ENCODE data around the gene SUGP2.

The SUGP2 gene

GRCh38 chr19:18948075-18948975 lies 85.0 kb downstream of the SUGP2 start:
- H4K12ac ChIP-seq (ENCODE audit: low read depth, low read length) = no peak overlapping the region
- no peak overlapping the region for H3K27ac ChIP-seq (ENCODE audit: low read depth, low read length)
- no peak overlapping the region for H3K9ac ChIP-seq (ENCODE audit: low read length)
- H4K8ac ChIP-seq (ENCODE audit: low read depth, low read length) = no peak overlapping the region
- no peaks in the 10 kb centered on the region for H3K27me3 ChIP-seq (ENCODE audit: insufficient read depth, low read length)
- H3K23ac ChIP-seq (ENCODE audit: low read length) = no peak overlapping the region
- no peak overlapping the region for H4K91ac ChIP-seq (ENCODE audit: low read depth, low read length)
- H3K9me3 ChIP-seq (ENCODE audit: insufficient read depth, low read depth, low read length) = no peaks in the 10 kb centered on the region
- no CpG with 5 or more reads among the region's 15 CpGs for WGBS (ENCODE audit: extremely low coverage, insufficient coverage, insufficient read length)
- no peak overlapping the region for H3K4me2 ChIP-seq (ENCODE audit: low read length)
- no peaks in the 10 kb centered on the region for H3K79me2 ChIP-seq (ENCODE audit: control insufficient read depth, insufficient read depth, low read length, poor library complexity)
- no peak overlapping the region for H2AK5ac ChIP-seq (ENCODE audit: low read length)
- no peak overlapping the region for H3K14ac ChIP-seq (ENCODE audit: low read length)
- no peak overlapping the region for H3K18ac ChIP-seq (ENCODE audit: low read length)
- H2BK120ac ChIP-seq (ENCODE audit: insufficient read depth, low read length, poor library complexity) = no peak overlapping the region
- no peaks in the 10 kb centered on the region for H3K36me3 ChIP-seq (ENCODE audit: control insufficient read depth in 1 of 2, insufficient read depth in 2 of 2, low read length in 2 of 2)
- no peak overlapping the region for H2AFZ ChIP-seq (ENCODE audit: insufficient read depth, low read length, poor library complexity)
- H2BK5ac ChIP-seq (ENCODE audit: low read depth, low read length, poor library complexity) = no peak overlapping the region
- no peak overlapping the region for H3K4ac ChIP-seq (ENCODE audit: low read depth, low read length)
- DNase-seq = peak in 1 of 2 donors; percentile 5
- no peak overlapping the region for H3K4me3 ChIP-seq (ENCODE audit: low read depth, low read length)
- H3K4me1 ChIP-seq (ENCODE audit: control insufficient read depth in 1 of 2, insufficient read depth in 2 of 2, low read length in 2 of 2) = peaks cover 3 to 4% of the 10 kb centered on the region in 2 experiments
- no peaks in the 10 kb centered on the region for H3K79me1 ChIP-seq (ENCODE audit: low read length)
- H2BK12ac ChIP-seq (ENCODE audit: low read length) = no peak overlapping the region

- no peak overlapping the region for H3K23ac ChIP-seq (ENCODE audit: low read length)
- no peaks in the 10 kb centered on the region for H3K79me1 ChIP-seq (ENCODE audit: low read length)
- DNase-seq = no peak
- H2BK12ac ChIP-seq (ENCODE audit: low read length) = no peak overlapping the region
- H2AFZ ChIP-seq (ENCODE audit: insufficient read depth, low read length, poor library complexity) = no peak overlapping the region
- H3K4me1 ChIP-seq (ENCODE audit: control insufficient read depth in 1 of 2, insufficient read depth in 2 of 2, low read length in 2 of 2) = peaks cover 2% of the 10 kb centered on the region in 2 experiments
- H2BK5ac ChIP-seq (ENCODE audit: low read depth, low read length, poor library complexity) = no peak overlapping the region
- H3K27me3 ChIP-seq (ENCODE audit: insufficient read depth, low read length) = no peaks in the 10 kb centered on the region
- H3K27ac ChIP-seq (ENCODE audit: low read depth, low read length) = no peak overlapping the region
- H3K4me2 ChIP-seq (ENCODE audit: low read length) = no peak overlapping the region
- no peaks in the 10 kb centered on the region for H3K9me3 ChIP-seq (ENCODE audit: insufficient read depth, low read depth, low read length)
- no peak overlapping the region for H3K9ac ChIP-seq (ENCODE audit: low read length)
- no peak overlapping the region for H2BK120ac ChIP-seq (ENCODE audit: insufficient read depth, low read length, poor library complexity)
- H3K4me3 ChIP-seq (ENCODE audit: low read depth, low read length) = no peak overlapping the region
- no peaks in the 10 kb centered on the region for H3K36me3 ChIP-seq (ENCODE audit: control insufficient read depth in 1 of 2, insufficient read depth in 2 of 2, low read length in 2 of 2)
- no peak overlapping the region for H4K91ac ChIP-seq (ENCODE audit: low read depth, low read length)
- H4K8ac ChIP-seq (ENCODE audit: low read depth, low read length) = no peak overlapping the region
- no peak overlapping the region for H3K4ac ChIP-seq (ENCODE audit: low read depth, low read length)
- H3K79me2 ChIP-seq (ENCODE audit: control insufficient read depth, insufficient read depth, low read length, poor library complexity) = no peaks in the 10 kb centered on the region
- H2AK5ac ChIP-seq (ENCODE audit: low read length) = no peak overlapping the region
- no CpG with 5 or more reads among the region's 14 CpGs for WGBS (ENCODE audit: extremely low coverage, insufficient coverage, insufficient read length)
- H4K12ac ChIP-seq (ENCODE audit: low read depth, low read length) = no peak overlapping the region
- no peak overlapping the region for H3K18ac ChIP-seq (ENCODE audit: low read length)
- no peak overlapping the region for H3K14ac ChIP-seq (ENCODE audit: low read length)
Measured at GRCh38 chr19:18946918-18947317, 86.4 kb downstream of the SUGP2 start.

DNA sequence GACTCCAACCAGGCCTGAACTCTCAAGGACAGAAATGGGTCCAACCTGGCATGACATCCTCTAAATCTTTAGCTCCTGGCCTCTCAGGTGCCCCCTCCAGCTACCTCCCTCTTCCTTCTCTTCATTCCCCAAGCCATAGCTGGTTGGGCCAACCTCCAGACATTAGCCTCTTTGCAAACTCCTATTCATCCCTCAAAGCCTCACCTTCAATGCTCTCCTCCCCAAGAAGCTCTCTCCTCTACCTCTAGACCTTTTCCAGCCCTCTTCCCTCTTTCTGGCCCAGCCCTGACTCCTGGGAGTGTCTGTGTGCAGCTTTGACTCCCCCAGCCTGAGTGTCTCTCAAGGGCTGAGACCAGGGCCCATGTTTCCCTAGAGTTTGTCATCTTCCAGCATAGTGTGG lies 87.0 kb downstream of the SUGP2 start:
- Histone ChIP-seq H3K9ac (ENCODE audit: low read length) (no peak overlapping the region), H3K4ac (ENCODE audit: low read depth, low read length) (no peak overlapping the region), H4K12ac (ENCODE audit: low read depth, low read length) (no peak overlapping the region), H4K91ac (ENCODE audit: low read depth, low read length) (no peak overlapping the region), H3K27ac (ENCODE audit: low read depth, low read length) (no peak overlapping the region), H3K9me3 (ENCODE audit: insufficient read depth, low read depth, low read length) (no peaks in the 10 kb centered on the region), H3K23ac (ENCODE audit: low read length) (no peak overlapping the region), H2BK120ac (ENCODE audit: insufficient read depth, low read length, poor library complexity) (no peak overlapping the region), H3K79me2 (ENCODE audit: control insufficient read depth, insufficient read depth, low read length, poor library complexity) (no peaks in the 10 kb centered on the region), H2AK5ac (ENCODE audit: low read length) (no peak overlapping the region), H3K4me1 (ENCODE audit: control insufficient read depth in 1 of 2, insufficient read depth in 2 of 2, low read length in 2 of 2) (peaks cover 0 to 1% of the 10 kb centered on the region in 2 experiments), H3K4me3 (ENCODE audit: low read depth, low read length) (no peak overlapping the region), H2BK12ac (ENCODE audit: low read length) (no peak overlapping the region), H2BK5ac (ENCODE audit: low read depth, low read length, poor library complexity) (no peak overlapping the region), H3K27me3 (ENCODE audit: insufficient read depth, low read length) (no peaks in the 10 kb centered on the region), H4K8ac (ENCODE audit: low read depth, low read length) (no peak overlapping the region), H3K4me2 (ENCODE audit: low read length) (no peak overlapping the region), H3K36me3 (ENCODE audit: control insufficient read depth in 1 of 2, insufficient read depth in 2 of 2, low read length in 2 of 2) (no peaks in the 10 kb centered on the region), H2AFZ (ENCODE audit: insufficient read depth, low read length, poor library complexity) (no peak overlapping the region), H3K79me1 (ENCODE audit: low read length) (peaks cover 1% of the 10 kb centered on the region), H3K18ac (ENCODE audit: low read length) (no peak overlapping the region), H3K14ac (ENCODE audit: low read length) (no peak overlapping the region)
- DNase-seq = no peak

GRCh38 chr19:18945297-18945696 lies 88.0 kb downstream of the SUGP2 start:
- no CpG with 5 or more reads among the region's 9 CpGs for WGBS (ENCODE audit: extremely low coverage, insufficient coverage, insufficient read length)

More at GRCh38 chr19:18945297-18945696, 88.0 kb downstream of the SUGP2 start:
- Histone ChIP-seq H4K8ac (ENCODE audit: low read depth, low read length) (no peak overlapping the region), H3K27ac (ENCODE audit: low read depth, low read length) (no peak overlapping the region), H3K36me3 (ENCODE audit: control insufficient read depth in 1 of 2, insufficient read depth in 2 of 2, low read length in 2 of 2) (no peaks in the 10 kb centered on the region), H2BK5ac (ENCODE audit: low read depth, low read length, poor library complexity) (no peak overlapping the region), H2BK120ac (ENCODE audit: insufficient read depth, low read length, poor library complexity) (no peak overlapping the region), H4K12ac (ENCODE audit: low read depth, low read length) (no peak overlapping the region), H2BK12ac (ENCODE audit: low read length) (no peak overlapping the region), H3K18ac (ENCODE audit: low read length) (no peak overlapping the region), H3K4me2 (ENCODE audit: low read length) (no peak overlapping the region), H3K14ac (ENCODE audit: low read length) (no peak overlapping the region), H3K9me3 (ENCODE audit: insufficient read depth, low read depth, low read length) (no peaks in the 10 kb centered on the region), H2AK5ac (ENCODE audit: low read length) (no peak overlapping the region), H3K4ac (ENCODE audit: low read depth, low read length) (no peak overlapping the region), H3K4me3 (ENCODE audit: low read depth, low read length) (no peak overlapping the region), H3K79me1 (ENCODE audit: low read length) (peaks cover 8% of the 10 kb centered on the region), H2AFZ (ENCODE audit: insufficient read depth, low read length, poor library complexity) (no peak overlapping the region), H3K79me2 (ENCODE audit: control insufficient read depth, insufficient read depth, low read length, poor library complexity) (peaks cover 6% of the 10 kb centered on the region), H3K9ac (ENCODE audit: low read length) (no peak overlapping the region), H3K27me3 (ENCODE audit: insufficient read depth, low read length) (no peaks in the 10 kb centered on the region), H3K4me1 (ENCODE audit: control insufficient read depth in 1 of 2, insufficient read depth in 2 of 2, low read length in 2 of 2) (peaks cover 0 to 1% of the 10 kb centered on the region in 2 experiments), H4K91ac (ENCODE audit: low read depth, low read length) (no peak overlapping the region), H3K23ac (ENCODE audit: low read length) (no peak overlapping the region)
- DNase-seq = no peak

Measured in trophoblast cell (in vitro differentiated cells and primary cell).